GM20000 (cell line): ENCODE results near the gene INSRR.

Experiments used
- DNase-seq: peaks from one replicate; pipeline ENCODE4 v3.0.0; 2012; ENCODE audit warnings: low spot score
- TF ChIP-seq, protein P1 (sequence below): IDR thresholded peaks from 2 replicates; pipeline ENCODE4 v1.5.1; 2012; ENCODE audit warnings: mild to moderate bottlenecking, control low read depth; ENCODE audit errors: extremely low read depth, missing control alignments

Gene INSRR

DNA sequence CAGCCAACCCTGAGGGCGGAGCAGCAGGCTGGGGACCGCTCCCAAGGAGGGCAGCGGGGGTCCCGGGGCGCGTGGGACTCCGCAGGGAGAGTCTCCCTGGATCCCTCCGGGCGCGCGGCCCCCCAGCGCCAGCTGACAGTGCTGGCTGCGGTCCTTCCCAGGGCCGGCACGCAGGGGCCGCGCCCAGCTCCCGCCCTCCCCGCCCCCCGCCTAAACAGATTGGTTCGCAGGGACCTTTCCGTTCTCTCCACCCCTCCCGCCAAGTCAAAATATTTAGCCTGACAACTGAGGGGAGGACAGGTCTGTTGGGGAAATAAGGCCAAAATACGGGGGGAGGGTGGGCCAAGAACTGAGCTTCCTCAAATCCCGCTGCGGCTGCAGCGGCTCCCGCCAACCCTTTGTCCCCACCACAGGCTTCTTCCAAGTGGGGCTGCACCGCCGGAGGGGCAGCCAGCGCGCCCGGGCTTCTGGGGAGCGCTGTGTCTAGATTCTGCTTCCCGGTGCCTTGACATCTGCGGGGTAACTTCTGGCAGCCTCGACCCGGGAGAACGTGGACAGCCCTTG is at the start of gene INSRR:
TSS of gene INSRR (minus strand) at position 159 of the 564 bp plus-strand sequence. CDS start 496 bp downstream, outside the sequence.
- DNase-seq = peak; percentile 53
- TF ChIP-seq, protein P1, sequence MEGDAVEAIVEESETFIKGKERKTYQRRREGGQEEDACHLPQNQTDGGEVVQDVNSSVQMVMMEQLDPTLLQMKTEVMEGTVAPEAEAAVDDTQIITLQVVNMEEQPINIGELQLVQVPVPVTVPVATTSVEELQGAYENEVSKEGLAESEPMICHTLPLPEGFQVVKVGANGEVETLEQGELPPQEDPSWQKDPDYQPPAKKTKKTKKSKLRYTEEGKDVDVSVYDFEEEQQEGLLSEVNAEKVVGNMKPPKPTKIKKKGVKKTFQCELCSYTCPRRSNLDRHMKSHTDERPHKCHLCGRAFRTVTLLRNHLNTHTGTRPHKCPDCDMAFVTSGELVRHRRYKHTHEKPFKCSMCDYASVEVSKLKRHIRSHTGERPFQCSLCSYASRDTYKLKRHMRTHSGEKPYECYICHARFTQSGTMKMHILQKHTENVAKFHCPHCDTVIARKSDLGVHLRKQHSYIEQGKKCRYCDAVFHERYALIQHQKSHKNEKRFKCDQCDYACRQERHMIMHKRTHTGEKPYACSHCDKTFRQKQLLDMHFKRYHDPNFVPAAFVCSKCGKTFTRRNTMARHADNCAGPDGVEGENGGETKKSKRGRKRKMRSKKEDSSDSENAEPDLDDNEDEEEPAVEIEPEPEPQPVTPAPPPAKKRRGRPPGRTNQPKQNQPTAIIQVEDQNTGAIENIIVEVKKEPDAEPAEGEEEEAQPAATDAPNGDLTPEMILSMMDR = no peak

DNA sequence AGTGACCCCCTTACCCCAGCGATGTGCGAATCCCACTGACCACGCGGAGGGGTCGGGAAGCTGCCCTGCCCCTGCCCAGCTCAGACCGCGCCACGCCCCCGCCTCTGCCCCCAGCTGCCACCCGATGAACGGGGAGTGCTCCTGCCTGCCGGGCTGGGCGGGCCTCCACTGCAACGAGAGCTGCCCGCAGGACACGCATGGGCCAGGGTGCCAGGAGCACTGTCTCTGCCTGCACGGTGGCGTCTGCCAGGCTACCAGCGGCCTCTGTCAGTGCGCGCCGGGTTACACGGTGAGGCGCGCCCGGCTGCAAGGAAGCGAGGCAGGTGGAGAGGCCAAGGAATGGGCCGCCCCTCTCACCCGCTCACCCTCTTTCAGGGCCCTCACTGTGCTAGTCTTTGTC is 49.6 kb upstream of the INSRR start:
- TF ChIP-seq, protein P1 = no peak
- DNase-seq = no peak

DNA sequence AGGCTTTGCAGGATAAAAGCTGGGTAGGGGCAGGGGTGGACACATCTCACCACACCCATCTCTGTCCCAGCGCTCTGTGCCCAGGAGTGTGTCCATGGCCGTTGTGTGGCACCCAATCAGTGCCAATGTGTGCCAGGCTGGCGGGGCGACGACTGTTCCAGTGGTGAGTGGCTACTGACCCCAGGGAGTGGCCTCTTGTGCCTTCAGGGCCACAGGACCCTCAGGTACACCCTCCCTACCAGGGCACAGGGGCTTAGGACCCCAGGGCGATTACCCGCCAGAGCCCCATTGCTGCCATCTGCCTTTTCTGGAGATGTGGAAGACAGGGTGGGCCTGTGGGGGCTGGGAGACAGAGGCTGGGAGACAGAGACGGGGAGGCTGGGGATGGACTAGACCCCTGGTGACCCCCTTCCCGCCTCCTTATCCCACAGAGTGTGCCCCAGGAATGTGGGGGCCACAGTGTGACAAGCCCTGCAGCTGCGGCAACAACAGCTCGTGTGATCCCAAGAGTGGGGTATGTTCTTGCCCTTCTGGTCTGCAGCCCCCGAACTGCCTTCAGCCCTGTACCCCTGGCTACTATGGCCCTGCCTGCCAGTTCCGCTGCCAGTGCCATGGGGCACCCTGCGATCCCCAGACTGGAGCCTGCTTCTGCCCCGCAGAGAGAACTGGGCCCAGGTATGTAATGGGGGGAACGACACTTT is 47.4 kb upstream of the INSRR start:
- no peak for DNase-seq
- TF ChIP-seq, protein P1 = no peak

DNA sequence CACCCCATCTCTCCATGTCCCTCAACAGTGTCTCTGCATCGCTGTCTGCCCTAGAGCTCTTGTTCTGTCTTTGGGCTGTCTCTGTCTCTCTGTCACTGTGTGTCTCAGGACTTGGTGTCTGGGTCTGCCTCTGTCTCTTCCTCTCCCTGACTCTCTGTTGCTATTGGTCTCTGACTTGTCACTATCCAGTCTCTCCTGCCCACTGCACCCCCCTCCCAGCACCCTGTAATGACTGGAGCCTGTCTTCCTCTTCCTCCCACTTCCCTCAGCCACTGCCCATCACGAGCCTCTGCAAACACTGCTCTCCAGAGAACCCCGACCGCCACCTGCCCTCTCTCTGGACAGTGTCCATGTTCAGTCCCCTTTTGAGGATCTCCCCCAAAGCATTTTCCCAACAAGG is 46.7 kb upstream of the INSRR start:
- no peak for DNase-seq
- TF ChIP-seq, protein P1 = no peak

DNA sequence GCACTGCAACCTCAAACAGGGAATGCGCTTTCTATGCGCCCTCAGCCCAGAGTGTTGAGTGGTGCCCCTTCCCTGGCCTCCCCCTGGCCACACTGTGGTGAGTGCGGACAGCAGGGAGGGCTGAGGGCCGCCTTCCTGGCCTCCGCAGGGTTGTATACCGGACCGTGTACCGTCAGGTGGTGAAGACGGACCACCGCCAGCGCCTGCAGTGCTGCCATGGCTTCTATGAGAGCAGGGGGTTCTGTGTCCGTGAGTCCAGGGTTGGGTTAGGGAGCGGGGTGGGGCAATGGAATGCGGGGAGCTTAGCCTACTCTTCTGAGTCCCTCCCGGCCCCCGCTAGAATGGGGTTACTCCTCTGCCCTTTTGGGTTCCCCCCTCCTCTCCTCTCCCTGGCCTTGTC is 46.3 kb upstream of the INSRR start:
- no peak for DNase-seq
- TF ChIP-seq, protein P1 = no peak

DNA sequence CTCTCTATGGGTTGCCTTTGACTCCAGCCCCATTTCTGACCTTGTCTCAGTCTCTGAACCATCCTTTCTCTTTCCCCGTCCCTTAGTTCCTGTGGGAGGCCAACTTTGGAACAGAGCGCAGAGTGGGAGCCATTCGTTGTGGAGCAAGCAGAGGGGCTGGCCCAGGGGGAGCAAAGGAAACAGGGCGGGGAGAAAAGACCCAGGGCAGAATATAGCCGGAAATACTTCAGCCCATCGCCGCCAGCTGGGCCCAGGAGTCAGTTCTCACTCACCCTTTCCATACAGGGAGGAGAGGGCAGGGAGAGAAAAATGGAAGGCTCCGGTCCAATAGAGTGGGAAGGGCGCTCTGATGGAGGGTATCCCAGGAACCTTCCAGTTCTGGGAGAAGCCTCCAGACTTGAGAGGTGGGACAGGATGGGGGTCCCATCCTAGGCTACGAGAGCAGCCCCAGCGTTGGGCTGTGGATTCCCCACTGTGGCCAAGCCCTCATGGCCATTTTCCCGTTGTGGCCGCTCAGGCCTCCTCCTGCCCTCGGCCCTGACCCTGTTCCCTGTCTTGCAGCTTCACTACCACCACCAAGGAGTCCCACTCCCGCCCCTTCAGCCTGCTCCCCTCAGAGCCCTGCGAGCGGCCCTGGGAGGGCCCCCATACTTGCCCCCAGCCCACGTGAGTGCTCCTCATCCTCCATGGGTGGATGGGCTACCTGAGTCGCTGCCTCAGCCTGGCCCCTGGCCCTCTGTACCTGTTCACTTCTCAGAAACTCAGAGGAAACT is 45.5 kb upstream of the INSRR start:
- no peak for DNase-seq
- TF ChIP-seq, protein P1 = no peak
